Medulla oblongata (tissue), 1 donor: ENCODE measurements around the gene NOD1.
A peak's percentile ranks its signal among the peaks of the same experiment; 100 is the strongest.
"Not testable (repeated sequence)": the region's sequence is repeated elsewhere in the genome, so short reads cannot be mapped to it uniquely, and the experiment has no call there.

Experiments
- DNase-seq: peaks from one replicate; pipeline ENCODE4 v3.0.0-alpha.2; 2015; ENCODE audit errors: extremely low spot score

Gene NOD1

DNA sequence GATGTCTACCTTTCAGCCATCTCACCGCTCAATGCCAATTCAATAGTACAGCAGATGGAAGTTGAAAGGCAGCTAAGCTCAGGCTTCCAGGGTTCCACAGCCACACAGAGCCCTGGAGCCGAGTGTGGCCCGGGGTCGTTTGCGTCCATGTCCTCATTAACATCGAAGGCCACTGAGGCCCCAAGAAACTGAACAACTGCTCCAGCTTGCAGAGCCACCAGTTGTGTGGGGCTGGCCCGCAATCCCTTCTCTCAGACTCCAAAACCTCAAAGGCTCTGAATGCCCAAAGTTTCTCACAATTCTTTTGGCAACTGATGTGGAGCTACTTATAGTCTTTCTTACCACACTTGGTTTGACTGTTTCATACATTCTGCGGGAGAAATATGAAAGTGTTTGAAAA, 31.1 kb downstream of the NOD1 start:
- no peak for DNase-seq

DNA sequence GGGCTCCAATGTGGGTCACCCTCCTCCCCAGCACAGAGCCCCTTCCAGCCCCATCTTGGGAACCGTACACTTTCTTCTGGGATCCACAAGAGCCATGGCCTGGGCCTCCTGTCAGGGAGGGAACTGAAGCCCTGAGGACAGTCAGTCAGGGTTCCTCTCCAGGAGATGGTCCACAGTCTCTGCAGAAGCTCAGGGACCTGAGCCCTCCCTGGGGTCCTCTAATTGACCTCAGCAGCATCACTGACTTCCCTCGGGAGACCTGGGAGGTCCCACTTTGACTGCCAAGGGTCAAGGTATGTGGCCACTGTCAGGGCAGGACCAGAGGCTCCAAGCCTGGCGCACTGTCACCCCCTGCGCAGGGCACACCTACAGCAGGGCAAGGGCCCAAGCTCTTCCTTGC, 32.3 kb downstream of the NOD1 start:
- no peak for DNase-seq

DNA sequence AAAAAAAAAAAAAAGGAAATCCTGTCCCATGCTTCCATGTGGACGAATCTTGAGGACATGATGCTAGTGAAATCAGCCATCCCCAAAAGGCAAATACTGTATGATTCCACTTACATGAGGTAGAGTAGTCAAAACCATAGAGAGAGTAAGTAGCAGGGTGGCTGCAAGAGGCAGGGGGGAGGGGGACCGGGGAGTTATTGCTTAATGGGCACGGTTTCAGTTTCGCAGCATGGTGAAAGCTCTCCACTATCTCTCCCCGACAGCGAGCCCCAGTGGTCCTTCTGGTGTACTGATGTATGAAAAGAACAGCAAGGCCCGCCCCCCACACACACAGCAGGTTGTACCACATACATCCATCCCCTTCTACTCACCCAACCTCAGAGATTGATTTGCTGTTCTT, 32.8 kb downstream of the NOD1 start:
- DNase-seq = peak; percentile 86

DNA sequence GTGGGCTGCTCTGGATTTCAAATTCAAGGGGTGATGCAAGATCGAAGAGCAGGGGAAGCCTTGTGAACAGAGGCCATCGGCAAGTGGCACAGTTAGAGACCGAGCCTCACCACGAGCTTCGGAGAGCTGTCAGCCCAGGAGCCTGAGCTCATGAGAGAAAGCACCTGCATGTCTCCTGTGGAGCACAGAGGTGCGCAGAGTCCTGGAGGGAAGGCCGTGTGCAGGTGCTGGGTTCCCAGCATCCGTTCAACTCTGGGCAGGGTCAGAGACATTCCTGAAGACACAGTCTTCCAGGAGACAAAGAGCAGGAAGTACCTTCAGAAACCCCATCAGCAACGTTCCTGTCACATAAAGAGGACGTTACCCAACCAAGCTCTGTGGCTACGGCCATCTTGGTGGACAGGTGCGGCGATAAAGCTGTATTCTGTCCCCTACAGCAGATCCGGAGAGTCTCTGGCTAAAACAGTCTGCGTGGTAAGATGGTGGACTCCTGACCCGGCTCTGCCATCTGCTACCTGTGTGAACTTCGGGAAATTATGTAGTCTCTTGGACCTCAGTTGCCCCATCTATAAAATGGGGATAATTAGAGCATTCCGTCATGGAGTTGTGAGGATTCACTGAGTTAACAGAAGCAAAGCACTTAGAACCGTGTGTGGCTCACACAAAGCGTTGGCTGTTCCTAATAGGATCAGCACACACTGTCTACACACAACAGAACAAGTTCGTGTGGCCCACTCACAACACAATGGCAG, 40.6 kb downstream of the NOD1 start:
- no peak for DNase-seq

DNA sequence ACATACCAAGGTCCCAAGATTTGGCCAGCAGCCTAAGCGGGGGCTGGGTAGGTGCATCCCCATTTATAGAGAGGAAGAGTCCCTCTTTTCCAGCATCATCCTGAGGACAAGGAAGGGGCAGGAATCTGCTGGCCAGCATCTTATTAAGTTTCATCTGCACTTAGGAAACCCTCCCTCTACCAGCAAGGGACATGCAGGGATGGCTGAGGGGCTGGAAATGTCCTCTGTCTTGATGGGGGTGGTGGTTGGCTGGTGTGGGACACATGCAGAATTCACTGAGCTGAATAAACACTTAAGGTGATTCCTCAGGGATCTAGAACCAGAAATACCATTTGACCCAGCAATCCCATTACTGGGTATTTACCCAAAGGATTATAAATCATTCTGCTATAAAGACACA, 42.1 kb downstream of the NOD1 start:
- DNase-seq = no peak

DNA sequence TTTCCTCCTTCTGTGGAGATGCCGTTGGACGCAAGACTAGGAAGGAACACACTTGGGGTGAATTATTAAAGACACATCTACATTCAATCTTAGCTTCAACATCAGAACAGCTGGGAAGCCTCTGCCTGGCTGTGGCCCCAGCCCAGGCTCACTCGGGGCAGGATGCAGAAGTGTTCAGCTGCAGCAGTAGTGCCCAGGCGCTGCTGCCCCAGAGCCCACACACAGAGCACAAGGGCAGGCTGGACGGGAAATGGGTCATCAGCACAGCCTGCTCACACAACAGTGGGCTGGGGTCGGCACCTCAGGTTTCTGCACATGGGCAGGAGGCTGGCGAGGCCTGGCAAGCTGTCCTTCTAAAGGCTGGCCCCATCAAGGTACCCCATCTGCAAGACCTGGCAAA, 42.5 kb downstream of the NOD1 start:
- DNase-seq = peak; percentile 39

DNA sequence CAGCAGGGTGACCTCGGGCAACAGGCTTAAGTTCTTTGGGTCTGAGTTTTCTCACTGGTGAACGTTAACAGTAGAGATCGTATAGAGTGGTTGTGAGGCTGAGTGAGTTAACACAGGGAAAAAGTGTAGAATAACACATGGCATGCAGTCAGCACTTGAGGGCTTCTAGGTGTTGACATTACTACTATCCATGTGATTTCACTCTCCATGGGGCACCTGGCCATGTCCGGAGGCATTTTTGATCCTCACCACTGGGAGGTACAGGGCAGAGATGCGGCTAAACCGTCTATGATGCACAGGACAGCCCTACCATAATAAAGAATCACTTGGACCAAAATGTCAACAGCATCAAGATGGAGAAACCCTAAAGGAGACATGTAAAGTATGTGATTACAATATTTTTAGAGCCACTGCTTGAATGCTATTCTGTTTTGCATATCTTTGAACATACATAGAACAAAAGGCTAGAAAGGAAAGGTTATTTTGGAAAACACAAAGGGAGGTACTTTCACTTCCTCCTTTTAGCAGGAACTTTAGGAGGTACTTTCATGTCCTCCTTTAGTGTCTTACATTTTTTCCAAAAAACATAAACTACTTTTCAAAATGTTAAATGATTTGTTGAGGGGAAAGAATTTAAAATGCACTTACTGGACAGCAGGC, 44.3 kb downstream of the NOD1 start:
- peak; percentile 33 for DNase-seq

DNA sequence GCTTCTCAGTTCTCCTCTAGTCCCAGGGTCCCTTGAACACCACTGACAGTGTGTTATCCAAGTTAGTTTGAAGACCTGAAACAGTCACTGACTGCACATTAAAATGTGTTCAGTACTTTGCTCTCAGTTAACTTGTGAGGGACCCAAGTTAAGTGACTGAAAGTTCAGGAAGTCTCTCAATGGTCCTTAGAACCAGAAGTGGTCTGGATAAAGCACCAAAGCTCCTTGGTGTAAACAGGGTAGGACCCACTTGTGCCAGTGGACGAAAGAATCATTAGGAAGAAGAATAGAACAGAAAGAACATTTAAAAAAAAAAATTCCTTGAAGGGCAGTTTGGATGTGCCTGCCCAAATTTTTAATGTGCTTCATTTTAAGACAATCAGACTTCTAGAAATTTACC, 45.1 kb downstream of the NOD1 start:
- DNase-seq = no peak

DNA sequence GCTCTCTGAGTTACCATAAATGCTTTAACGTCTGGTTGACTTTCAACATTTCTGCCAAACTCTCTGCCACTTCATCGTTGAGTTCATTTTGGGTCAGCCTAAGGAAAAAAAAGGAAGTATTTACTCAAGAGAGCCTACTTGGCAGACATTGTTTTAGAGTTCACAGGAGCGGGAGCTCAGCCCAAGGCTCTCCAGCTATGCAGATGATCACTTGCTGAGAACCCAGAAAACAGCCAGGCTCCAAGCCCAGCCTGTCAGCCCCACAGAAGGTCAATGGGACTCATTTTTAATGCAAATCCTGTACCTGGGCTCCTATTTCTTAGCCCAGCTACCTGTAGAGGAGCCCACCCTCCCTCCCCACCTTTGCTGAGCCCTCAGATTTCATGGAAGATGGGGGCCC, 45.5 kb downstream of the NOD1 start:
- DNase-seq = peak; percentile 92

DNA sequence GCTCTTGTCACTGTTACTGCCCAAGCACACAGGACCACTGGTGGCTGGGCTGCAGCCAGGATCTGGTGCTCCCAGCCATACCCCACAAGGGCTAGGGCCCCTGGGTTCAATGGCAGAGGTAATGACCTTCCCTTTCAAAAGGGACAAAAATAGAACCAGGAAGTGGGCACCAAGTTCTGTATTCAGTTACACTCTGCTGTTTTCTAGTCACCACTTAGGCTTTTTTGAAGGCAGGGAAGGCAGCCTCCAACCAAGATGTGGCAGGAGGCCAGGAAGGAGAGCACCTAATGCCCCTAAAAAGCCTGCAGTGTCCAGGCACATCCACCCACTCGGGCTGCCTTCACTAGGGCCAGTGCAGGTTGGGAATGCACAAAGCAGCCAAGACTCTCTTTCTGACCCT, 47.8 kb downstream of the NOD1 start:
- DNase-seq = peak; percentile 59

DNA sequence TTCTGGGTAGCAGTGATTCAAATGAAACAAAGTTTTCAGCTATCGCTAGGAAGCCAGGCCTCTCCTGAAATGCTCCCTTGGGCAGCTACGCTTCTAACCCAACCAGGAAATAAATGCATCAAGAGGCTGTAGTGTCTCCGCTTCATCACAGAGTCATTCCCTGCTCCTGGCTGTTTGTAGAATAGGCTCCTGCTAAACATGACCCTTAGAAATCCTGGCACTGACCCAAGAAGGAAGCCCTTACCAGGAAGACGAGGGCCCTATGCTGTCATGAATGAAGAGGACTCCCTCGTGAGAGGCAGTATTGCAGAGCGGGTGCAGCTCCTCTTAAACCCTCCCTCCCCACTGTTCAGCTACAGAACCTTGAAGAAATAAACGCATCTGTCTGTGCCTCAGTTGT, 48.3 kb downstream of the NOD1 start:
- DNase-seq = peak; percentile 59

DNA sequence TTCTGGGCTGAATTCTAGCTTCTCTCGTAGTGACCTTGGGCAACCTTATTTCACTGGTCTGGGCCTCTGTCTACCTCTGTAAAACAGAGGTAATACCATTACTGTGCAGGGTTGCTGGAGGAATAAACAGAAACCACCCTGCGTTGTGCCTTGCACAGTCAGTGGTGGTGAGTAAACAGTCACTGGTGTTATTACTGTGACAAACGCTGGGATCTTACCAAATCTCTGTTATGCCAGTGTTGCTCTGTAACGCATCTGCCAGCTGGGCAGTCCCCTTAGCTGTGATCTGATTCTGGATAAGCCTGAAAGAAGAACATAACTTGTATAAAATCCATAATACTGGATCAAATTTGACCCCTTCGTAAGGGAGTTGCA, 49.4 kb downstream of the NOD1 start:
- DNase-seq = no peak

DNA sequence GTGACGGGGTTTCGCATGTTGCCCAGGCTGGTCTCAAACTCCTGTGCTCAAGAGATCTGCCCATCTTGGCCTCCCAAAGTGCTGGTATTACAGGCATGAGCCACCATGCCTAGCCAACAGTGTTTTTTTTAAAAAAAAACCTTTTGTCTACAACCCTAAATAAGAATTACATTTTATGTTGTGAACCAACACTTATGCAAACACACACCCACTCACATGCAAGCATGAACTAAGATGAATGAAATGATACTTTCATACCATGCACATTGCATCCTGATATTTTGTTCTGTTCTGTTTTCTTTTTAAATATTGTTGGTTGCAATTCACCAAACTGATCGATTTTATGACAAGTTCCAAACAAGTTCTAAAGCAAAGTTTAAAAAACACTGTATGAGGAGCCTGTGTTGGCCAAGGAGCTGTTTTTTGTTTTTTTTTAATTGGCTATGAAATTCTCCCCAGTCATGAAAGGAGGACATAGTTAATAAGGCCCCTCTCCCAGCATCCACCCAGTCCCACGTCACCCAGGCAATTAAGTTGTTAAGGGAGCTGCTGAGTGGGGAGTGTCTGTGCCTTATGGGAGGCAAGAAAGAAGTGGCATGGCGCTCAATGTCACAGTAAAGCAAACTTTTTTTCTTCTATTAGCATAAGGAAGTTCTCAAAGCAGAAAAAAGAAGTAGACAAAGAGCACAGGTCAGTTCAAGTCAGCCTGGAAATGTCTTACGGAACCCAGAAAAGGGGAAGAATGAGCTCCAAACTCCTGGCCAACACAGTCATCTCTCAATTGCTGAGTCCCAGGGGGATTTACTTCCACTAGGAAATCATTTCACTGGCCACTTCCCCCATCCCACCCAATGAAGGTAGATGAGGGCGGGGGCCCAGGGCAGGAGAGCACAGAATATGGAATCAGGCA, 50.1 kb downstream of the NOD1 start:
- peak; percentile 66 for DNase-seq

DNA sequence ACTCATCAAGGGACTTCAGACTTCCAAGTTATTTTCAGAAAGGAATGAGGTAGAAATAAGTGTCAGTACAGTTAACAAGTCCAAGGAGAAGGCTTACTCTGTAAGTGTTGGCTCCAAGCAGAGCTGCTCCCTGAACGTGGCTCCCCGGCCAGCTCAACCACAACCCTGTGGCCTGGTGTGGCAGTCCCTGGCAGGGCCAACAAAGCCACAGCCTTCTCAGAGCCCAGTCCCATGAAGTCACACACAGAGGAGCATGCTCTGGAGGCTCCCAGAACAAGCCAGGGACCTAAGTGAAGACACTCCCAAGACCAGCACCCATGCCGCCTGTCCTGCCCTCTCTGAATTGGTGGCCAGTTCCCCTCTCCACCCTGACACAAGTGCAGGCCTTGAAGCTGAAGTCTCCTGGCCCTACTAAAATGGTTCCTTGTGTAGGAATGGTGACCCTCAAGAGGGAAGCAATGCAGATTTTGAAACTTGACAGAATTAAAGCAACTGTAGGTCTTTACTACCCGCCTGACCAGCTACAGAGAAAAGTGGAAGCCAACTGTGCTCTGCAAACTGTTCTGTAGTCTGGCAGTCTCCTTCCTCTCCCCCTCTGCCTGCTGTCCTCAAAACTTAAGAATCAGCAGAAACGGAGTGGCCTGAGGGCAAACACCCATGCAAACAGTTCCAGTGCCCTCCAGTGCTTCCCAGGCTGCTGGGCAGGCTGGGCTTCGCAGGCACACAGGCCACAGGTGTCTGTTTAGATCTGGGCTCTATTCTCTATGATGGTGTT, 51.1 kb downstream of the NOD1 start:
- peak; percentile 66 for DNase-seq

DNA sequence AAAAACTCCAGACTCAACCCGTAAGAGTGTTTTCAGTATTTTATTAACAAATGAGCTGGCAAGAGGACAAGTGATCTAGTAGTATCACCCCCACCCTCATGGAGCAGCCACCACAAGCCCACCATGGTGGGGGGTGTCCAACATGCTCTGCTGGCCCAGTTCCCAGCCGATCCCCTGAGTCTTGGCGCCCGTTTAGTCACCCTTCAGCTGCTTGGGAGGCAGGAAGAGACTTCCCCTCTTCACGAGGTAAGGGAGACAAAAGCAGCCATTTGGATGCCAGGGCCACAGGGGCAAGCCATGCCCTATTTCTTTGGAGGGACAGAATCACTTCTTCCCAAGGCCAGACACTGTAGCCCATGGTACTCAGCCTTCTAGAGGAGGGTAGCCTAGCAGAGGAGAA, 54.1 kb downstream of the NOD1 start:
- DNase-seq = no peak

DNA sequence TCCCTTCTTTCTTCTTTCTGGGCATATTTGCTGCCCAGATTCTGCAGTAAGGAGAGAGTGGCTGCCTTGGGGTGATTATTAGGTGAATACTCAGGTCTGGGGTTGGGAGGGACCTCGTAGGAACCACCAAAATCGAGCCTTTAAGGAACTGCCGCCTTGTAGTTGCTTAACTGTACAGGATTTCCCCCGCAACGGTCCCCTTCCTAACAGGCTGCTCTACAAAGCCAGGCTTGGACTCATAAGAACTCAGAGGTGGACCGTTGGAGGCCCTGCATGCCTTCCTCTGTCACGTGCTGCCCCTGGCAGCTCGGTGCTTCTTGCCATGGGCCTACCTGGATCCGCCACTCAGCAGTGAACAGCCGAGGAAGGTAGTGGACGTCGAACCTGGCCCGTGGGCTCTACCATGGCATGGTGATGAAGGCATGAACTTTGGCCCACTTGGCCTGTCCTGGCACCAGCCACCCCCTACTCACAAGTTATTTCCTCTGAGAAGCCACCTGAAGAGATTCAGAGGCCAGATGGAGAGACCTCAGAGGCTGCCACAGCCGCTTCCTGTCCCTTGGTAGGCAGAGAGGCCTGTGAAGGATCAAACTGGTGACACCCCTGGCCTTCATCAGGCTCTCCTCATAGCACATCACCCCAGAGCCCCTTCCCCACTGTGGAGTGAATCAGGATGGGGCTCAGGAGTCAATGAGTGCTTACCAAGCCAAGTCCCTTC, 54.6 kb downstream of the NOD1 start:
- no peak for DNase-seq

DNA sequence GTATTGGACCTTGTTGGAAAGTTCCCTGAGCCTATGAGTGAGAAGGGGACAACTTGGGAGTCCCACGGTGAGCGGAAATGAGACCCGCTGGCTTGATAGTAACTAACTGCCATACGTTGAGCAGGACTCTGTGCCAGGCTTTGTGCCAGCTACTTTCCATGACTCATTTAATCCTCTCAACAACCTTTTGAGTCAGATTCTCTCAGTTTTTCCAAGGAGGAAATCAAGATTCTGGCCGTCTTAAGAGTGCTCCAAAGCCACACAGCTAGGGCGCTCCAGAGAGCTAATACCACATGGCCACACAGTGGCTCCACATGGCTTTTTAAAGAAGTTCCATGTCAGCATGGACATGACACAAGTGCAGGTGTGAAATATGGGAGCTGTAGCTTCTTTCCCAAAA, 55.7 kb downstream of the NOD1 start:
- DNase-seq = no peak

DNA sequence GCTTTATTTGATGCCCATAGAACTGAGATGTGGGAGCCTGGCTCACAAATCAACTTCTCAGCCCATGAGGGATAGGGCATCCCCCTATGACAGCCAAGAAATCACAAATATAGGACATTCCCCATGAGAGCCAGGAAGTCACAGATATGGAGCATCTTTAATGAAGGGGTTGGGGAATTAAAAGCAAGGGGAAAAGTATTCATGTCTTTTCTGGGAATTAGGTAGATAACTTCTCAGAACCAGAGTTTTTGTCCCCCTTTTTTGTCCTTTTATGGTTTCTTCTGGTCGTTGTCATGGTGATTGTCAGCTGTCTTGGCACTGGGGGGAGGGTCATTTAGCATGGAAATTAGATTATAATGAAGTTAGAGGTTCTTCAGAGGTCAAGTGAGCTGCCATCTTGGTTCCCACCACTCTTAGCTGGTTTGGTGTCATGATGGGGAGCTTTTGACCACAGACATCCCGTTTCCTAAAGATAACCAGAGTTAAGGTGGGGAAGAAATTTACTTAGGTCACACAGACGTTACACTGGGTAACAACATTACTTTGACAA, 56.9 kb downstream of the NOD1 start:
- DNase-seq = no peak

DNA sequence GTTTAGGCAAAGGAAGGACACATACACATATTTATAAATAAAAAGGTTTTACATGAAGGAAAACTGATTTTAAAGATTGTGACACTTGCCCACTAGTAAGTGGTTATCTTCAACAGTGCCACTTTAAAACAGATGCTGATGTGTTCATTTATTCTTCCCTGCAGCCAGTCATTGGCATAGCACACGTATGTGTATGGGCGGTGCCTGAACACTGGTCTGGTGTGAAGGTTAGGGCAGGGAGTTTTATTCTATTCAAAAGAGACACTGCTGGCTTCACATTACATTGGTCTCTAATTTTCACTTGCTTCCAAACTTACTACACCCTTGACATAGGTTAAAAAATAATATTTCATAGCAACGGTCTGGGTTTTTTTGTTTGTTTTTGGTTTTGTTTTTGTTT, 57.9 kb downstream of the NOD1 start:
- DNase-seq = no peak

DNA sequence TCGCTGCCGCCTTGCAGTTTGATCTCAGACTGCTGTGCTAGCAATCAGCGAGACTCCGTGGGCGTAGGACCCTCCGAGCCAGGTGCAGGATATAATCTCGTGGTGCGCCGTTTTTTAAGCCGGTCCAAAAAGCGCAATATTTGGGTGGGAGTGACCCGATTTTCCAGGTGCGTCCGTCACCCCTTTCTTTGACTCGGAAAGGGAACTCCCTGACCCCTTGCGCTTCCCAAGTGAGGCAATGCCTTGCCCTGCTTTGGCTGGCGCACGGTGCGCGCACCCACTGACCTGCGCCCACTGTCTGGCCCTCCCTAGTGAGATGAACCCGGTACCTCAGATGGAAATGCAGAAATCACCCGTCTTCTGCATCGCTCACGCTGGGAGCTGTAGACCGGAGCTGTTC, 58.5 kb downstream of the NOD1 start:
- DNase-seq = not testable (repeated sequence)

DNA sequence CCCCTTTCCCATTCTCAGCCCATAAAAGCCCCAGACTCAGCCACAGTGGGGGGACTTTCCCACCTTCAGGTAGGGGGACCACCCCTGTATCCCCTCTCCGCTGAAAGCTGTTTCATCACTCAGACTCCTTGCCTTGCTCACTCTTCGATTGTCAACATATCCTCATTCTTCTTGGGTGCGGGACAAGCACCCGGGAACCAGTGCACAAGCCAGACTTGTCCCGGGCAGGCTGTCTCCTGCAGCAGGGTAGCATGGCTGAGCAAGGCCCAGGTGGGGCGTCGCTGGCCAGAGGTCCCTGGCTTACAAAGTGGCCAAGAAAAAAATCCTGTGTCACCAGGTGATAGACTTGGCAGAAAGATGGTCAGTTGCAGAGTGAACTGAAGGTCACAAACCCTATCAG, 64.7 kb downstream of the NOD1 start:
- no peak for DNase-seq
